IPS-18c (cell line): Measurements from ENCODE around the gene TMEM208.

ENCODE experiments used
- H3K4me3 ChIP-seq: 2 replicates; pipeline ENCODE4 v1.7.0; 2013; ENCODE audit warnings: low read depth, mild to moderate bottlenecking, low read length, moderate library complexity; ENCODE audit not compliant: insufficient read depth
- H3K9me3 ChIP-seq: one replicate; pipeline ENCODE4 v1.6.1; 2013; ENCODE audit warnings: mild to moderate bottlenecking, low read length, moderate library complexity; ENCODE audit not compliant: control insufficient read depth, insufficient read depth

Gene TMEM208

DNA sequence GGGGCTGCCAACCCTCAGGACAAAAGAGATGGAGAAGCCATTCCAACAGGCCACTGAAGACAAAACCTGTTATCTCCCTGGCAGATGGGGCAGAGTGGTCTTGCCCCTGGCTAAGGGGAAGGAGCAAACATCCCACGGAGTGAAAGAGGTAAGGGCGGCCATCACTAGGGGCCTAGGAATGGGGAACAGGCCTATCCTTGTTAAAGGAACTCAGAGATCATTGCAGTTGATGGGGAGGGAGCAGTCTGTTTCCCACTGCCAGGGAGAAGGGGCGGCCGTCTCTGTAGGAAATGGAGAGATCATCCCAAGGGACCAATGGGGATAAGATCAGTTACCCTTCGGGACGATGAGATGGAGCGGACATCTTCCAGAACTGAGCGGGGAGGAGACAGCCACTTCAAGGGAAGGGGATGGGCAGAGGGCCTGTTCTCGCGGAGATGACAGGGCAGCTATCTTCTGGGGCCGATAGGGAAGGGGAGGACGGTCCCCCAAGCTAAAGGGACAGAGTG lies 581 bp upstream of the TMEM208 start:
- Histone ChIP-seq H3K9me3 (no peaks in the 10 kb centered on the region), H3K4me3 (peak overlapping the region; percentile 89)

DNA sequence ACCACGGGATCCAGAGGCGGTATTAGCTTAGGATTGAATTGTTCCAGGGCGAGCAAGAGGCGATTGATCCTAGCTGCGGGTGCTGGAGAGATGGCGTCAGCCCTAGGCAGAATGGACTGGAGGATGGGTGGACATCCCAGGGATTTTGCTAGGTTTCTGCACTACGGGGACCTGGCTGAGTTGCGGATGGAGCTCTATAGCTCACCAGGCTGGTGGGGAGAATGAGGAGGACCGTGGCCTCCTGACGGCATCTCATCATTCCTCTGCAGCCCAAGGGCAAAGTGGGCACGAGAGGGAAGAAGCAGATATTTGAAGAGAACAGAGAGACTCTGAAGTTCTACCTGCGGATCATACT lies 614 bp downstream of the TMEM208 start:
- H3K9me3 ChIP-seq = peaks cover 2% of the 10 kb centered on the region
- H3K4me3 ChIP-seq = peak overlapping the region; percentile 89

DNA sequence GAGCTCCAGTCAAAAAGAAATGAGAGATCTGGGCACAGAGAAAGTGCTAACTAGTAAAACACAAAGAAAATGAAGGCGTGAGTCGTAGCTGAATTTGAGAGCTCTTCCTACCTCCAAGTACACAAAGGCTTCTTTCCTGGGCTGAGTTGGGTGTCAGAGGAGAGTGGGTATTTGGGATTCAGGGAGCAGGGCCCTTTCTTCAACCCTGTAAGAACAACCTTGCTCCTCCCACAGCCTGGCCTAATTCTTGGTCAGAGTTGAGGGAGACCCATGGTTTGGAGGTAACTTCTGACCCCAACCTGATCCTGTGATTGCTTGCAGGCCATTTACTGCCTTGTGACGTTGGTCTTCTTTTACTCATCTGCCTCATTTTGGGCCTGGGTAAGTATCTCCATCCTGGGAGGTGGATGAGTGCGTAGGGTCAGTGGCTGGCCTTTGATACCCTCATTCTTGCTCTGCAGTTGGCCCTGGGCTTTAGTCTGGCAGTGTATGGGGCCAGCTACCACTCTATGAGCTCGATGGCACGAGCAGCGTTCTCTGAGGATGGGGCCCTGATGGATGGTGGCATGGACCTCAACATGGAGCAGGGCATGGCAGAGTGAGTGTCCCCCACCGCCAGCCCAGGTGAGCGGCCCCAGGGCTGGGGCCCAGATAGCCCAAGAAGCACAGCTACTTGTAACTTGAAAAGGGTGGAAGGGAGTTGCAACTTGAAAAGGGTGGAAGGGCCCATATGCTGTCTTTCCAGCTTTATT lies 1.3 kb downstream of the TMEM208 start:
- H3K4me3 ChIP-seq = peak overlapping the region; percentile 89

DNA sequence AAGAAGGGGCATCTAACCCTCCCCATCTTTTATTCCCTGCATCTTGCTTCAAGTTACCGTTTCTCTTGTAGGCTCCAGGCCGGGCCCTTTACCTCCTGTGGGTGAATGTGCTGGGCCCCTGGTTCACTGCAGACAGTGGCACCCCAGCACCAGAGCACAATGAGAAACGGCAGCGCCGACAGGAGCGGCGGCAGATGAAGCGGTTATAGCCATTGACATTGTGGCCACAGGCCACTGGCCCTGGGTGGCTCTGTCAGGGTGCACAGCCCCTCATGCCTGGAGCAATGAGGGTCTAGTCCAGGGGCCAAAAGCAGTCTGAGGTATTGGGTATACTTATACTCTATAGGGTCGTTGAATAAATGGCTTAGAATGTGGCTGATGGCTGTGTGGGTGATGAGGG lies 2.0 kb downstream of the TMEM208 start:
- Histone ChIP-seq H3K9me3 (peaks cover 2% of the 10 kb centered on the region), H3K4me3 (no peak overlapping the region)

More for the DNA sequence above, 1.3 kb downstream of the TMEM208 start:
- H3K9me3 ChIP-seq = peaks cover 2% of the 10 kb centered on the region

DNA sequence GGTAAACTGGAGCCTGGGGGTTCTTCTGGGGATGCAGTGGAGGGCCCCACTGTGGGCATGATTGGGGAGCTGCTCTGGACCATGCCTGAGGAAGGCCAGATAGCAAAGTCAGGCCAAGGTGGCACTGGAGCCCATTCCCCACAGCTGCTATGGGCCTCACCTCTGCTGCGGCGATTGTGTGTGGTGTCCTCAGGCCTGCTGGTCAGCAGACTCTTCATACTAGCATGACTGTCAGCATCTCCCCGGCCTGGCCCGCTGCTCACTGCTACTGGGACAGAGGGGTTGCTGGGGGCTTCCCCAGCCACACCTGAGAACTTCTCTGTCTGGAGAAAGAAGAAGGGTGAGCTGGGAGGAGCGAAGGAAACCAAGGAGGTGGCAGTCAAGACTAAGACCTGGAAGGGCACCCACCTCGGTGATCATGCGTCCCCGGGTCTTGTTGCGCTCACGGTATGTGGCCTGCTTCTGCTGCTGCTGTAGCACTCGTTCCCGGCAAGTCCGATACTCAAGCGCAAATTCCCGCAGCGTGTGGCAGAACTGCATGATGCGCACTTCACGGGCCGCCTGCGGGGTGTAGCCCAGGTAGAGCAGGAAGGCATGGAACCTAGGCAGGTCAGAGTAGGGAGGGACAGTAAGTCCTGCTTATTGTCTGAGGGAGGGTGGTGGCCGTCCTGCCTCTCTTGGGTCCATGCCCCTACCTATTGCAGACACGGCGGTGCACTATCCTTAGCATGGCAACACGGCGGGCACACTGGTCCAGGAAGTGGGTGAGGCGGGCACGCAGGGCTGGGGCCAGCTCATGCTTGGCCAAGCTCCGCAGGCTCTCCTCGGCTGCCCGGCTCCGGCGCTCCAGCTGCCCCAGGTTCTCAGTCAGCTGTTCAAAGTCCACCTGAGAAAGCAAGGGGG lies 3.2 kb downstream of the TMEM208 start:
- no peak overlapping the region for H3K4me3 ChIP-seq
- H3K9me3 ChIP-seq = peaks cover 2% of the 10 kb centered on the region

DNA sequence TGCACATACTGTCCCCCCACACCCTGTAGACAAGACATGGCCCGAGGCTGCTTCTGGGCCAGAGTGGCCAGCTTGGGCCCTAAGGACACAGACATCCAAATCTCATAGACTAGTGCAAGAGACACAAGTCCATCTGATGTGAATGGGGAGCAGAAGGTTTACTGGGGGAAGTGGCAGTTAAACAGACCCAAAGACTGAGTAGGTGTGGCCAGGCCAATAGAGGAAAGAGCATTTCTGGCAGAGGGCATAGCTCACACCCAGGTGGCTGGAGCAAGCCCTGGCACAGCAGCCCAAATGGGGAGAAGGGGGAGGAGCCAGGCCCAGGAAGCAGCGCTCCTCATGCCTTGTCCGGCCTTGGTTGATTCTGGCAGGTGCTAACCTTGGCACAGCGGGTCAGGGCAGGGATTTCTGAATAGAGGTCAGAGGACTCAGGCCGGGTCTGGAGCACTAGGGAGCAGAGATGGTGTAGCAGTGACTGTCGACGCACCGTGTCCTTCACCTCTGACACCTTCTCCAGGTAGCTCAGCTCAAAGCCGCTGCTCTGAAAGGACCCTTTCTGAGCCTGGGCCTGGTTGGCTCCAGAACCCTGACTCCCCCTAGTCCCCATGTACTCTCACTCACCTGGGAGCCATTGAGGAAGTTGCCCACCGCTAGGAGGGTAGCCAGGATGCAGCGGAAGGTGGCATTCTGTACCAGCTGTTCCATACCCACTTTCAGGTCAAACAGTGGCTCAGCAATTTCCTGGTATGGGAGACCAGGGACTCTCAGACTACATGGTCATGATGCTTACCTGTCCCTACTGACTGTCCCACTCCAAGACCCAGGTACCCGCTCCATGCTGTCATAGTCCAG lies 4.1 kb downstream of the TMEM208 start:
- Histone ChIP-seq H3K9me3 (peaks cover 2% of the 10 kb centered on the region), H3K4me3 (no peak overlapping the region)

DNA sequence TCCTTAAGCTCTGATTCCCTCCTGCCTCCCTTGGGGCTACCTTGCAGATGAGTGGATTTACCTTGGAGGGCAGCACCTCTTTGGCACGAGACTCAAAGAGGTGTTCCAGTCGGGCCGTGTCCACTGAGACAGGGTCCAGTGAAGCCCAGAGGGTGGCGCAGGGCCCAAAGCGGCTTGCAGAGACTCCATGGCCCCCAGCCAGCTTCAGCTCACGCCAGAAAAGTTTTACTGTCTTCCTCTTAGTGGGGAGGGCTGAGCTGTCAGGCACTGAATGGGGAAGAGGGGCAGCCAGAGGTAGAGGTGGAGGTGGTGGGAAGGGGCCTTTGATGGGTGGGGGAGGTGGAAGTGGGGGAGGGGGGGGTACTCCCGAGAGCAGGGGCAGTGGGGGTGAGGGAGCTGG lies 6.7 kb downstream of the TMEM208 start:
- Histone ChIP-seq H3K4me3 (no peak overlapping the region), H3K9me3 (peaks cover 2% of the 10 kb centered on the region)

DNA sequence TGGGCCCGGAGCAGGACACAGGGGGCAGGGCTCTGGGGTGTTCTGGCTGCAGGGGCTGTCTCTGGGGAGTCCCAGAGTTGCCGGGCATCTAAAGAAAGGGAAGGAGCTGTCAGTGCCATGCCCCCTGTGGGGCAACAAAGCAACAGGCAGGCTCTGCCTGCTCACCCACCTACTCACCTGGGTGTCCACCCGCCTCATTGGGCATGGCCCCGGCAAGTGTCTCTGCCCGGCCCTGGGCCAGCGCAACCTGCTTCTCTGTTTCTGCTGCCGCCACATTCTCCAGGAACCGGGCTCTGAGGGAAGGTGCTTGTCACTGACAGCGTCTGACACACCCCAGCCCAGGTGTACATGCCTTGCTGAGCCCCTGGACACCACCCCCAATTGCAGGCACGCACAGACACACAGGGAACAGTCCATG lies 7.3 kb downstream of the TMEM208 start:
- peaks cover 2% of the 10 kb centered on the region for H3K9me3 ChIP-seq
- H3K4me3 ChIP-seq = no peak overlapping the region

DNA sequence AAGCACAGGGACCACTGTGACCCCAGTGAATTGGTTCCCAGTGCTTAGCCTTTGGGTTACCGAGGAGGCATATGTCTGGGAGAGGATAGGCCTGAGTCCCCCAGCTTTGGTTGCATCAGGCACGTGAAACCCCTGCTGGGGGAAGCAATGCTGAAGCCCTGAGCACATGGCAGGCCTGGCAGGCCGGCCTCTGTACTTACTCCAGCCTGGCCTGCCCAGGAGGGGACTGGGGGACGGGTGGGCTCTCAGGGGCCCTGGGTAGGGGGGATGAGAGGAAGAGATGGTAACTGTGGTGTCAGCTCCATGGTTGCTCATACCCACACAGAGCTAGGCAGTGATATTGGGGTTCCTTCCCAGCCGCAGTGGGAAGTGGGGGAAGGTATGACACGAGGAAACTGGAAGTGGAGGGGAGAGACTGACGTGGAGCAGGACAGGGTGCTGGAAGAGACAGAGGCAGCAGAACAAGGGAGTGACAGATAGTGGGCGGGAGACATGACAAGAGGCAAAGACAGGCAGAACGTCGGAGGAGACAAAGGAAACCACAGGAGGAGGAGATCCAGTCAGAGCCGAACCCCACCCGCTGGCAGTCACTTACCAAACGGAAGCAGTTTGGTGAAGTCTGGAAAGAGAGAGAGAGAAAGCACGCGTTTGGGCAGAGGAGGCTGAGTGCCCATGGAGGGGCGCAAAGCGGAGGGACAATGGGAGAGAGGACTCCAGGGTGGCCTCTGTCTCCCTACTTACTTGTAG lies 9.1 kb downstream of the TMEM208 start:
- Histone ChIP-seq H3K4me3 (no peak overlapping the region; the same call in 1 of the 2 replicates), H3K9me3 (peaks cover 2% of the 10 kb centered on the region)

DNA sequence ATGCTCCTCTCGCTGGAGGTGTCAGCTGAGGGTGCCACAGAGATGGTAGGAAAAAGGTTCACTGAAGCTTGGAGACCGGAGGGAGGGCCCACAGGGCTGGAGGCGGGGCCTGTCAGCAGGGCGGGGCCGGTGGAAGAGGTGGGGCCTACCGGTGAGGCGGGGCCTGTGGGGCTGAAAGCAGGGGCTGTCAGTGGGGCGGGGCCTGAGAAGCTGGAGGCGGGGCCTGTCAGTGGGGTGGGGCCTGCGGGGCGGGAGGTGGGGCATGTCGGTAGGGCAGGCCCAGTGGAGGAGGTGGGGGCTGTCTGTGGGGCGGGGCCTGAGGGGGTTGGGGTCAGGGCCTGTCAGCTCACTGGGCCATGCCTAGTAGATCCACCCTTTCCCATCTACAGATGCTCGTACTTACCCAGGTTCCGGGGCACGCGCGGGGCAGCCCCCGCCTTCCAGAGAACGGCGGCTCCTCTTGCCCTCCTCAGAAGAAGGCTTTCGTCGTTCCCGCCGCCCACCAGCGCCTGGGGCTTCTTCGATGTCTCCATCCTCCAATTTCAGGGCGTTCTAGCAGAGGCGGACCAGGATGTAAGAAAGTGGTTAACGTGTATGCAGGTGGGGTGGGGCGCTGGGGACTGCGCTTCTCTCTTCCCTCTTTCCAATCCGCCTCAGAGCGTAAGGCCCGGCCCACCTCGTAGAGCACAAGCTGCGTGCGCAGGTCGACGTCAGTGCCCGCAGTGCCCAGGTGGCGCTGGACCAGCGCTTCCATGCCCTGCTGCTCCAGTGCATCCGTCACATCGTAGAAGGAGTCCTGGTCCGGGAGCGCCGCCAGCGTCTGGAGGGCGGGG lies 9.8 kb downstream of the TMEM208 start:
- Histone ChIP-seq H3K4me3 (no peak overlapping the region; the same call in 1 of the 2 replicates), H3K9me3 (no peaks in the 10 kb centered on the region)

DNA sequence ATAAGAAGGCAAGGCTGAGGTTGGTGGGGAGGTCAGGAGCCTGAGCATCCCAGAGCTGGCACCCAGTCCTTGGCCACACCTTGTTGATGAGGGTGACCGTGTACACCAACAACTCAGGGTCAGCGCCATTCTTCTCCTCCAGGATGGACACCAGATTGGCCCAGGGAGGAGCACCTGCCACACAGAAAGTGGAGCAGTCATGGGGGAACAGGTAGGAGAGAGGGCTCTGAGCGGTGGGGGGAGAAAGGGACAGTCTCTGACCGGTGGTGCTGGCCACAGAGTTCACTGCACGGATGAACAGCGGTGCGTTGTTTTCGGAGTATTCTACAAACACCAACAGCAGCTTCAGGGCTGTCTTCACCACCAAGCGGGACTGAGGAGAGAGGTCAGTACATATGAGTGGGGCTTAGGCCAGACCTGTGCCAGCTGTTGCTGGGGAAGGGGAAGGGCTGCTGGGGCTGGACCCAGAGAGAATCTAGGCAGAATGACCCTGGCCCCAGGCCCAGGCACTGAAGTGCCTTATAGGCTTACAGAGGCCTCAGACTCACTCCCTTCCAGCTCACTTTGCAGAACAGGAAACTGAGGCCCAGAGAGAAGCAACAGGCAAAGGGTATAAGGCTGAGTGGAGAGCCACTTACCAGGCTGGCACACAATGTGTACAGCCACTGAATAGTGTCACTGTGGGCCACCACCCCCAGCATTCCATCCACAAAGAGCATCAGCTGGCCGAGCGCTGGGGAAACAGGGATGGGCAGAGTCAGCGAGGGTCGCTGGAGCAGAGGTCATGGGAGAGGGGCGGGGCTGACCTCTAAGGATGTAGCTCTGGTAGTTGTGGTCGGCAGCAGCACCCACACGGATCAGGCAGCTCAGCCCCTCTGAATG lies 10.7 kb downstream of the TMEM208 start:
- Histone ChIP-seq H3K9me3 (no peaks in the 10 kb centered on the region), H3K4me3 (no peak overlapping the region)

DNA sequence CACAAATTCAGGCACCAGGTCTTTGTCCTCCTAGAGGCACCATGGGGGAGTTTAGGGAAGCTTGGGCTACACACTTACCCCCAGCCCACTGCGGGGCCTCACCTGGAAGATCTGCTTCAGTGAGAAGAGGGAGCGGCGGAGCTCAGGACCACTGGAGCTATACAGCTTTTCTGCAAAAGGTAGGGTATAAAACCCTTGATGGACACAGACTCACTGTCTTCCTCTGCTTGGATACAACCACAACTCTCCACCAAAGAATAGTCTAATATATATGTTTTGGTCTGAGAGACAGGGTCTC lies 11.3 kb downstream of the TMEM208 start:
- H3K9me3 ChIP-seq = no peaks in the 10 kb centered on the region
- no peak overlapping the region for H3K4me3 ChIP-seq

DNA sequence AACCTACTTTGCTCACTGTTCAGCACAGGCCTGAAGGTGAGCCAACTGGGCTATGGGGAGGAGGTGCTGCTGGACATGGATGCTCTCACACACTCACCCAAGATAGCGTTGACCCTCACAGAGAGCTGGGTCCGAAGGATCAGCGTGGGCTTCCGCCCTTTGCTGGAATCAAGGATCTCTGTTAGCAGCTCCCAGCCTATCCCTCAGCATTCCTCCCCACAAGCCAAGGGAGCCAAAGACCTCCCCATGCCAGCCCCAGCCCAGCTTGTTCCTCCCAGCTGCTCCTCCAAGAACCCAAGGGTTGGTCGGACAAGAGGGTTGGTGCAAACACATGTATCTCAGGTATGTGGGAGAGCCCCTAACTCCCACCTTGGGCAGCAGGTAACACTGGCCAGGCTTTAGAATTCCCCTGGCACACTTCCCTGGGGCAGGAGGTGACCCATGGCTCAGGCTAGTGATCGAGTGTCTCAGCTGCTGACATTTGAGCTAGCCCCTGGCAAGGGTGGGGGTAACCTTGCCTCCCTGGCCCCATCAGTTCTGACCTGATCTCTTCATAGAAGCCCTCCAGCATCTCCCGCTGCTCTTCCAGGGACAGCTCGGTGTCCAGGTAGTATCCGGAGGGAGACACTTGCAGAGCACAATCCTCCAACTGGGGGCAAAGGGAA lies 12.0 kb downstream of the TMEM208 start:
- H3K9me3 ChIP-seq = no peaks in the 10 kb centered on the region
- no peak overlapping the region for H3K4me3 ChIP-seq

DNA sequence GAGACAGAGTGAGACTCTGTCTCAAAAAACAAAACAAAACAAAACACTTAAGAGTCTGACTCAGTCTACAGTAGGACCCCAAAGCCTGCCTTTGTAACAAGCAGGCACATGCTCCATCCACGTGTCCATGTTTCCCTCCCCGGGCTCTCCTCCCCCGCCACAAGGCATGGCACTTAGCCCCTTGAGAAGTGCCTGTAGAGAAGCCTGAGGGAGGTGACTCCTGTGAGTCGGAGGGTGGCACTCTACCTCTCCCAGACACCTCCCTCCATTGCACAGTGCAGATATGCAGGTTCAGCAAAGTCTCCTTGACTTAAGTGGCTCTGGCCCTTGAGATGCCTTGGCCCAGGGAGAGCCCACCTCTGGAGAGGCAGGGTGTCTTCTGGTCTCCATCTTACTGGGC lies 13.6 kb downstream of the TMEM208 start:
- no peak overlapping the region for H3K4me3 ChIP-seq
- no peaks in the 10 kb centered on the region for H3K9me3 ChIP-seq
